Mammary epithelial cell (primary cell): Measurements from ENCODE around the gene EPHB2.

Experiments used
- CTCF ChIP-seq, 2 donors: IDR thresholded peaks in 1 of 2; conservative IDR thresholded peaks in 1 of 2; 2 replicates each; pipeline ENCODE4 v1.5.1; 2011 to 2012; ENCODE audit warnings: inconsistent platforms in 2 of 2, low read length in 2 of 2, mild to moderate bottlenecking in 2 of 2, control low read depth in 1 of 2, low read depth in 1 of 2; ENCODE audit not compliant: insufficient read depth in 1 of 2; ENCODE audit errors: extremely low read depth in 1 of 2
- EZH2 ChIP-seq: IDR thresholded peaks from 2 replicates; pipeline ENCODE4 v1.6.1; 2012; ENCODE audit warnings: low read length, inconsistent platforms, borderline replicate concordance

DNA sequence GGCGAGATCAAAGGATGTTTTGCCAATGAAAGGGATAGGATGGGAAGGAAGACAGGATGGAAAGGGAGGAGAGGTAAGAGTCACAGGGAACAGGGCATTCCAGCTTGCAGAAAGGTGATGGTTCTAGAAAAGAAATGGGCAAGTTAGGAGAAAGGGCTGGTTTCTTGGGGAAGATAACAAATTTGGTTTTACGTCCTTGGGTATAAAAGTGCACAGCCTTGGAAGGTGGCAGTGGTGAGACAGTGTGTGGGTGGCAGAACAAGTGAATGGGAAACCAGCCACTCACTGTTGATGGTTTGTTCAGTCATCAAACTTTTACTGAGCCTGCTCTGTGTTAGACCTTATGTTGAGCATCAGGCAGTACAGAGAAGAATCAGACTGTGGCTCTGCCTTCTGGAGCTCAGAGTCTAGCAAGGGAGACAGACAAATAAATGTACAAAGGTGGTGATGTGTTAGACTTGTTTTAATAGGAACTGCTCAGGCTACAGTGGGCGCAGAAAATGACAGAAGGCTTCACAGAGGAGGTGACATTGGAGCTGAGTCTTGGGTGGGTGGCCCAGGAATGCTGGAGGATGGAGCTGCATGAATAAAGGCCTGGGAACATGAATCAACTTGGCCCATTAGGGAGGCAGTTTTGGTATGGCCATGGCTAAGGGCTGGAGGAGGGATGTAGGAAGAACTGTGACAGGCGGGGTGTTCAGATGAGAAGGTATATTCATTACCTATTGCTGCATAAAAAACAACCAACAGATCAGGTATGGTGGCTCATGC, 76.3 kb downstream of the EPHB2 start:
- TF ChIP-seq CTCF (conservative IDR thresholded peaks at IDR 0.05 in 1 of 2, IDR thresholded peaks at IDR 0.05 in 1 of 2; ENCODE audit: extremely low read depth in 1 of 2, insufficient read depth in 1 of 2, low read depth in 1 of 2, low read length in 2 of 2) (no peak), EZH2 (no peak)
